Measurements from ENCODE around the gene FAM13A. TPM values are rescaled to one million over a fixed set of nuclear protein-coding genes. Genes with fewer than 3 reads are reported as not detected.

Gene FAM13A
- total and polyA plus RNA-seq, 9 of the 15 experiments (the other 6 are each of a cell fraction or from before 2014, with no cell fraction given): 11.3 to 23.3 (median 14.7) TPM

DNA sequence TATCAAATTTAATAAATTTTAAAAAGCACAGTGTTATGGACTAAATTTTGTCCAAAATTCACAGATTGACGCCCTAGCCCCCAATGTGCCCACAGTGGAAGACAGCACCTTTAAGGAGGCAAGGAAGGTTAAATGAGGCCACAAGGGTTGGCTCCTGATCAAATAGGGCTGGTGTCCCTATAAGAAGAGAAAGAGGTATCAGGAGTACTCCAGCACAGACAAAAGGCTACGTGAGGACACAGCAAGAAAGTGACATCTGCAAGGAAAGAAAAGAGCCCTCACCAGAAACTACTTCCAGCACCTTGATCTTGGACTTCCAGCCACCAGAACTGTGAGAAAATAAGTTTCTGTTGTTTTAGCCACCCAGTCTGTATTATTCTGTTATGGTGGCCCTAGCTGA lies 48.8 kb downstream of the FAM13A start:
- Histone ChIP-seq H3K9me3 (replicated peaks; ENCODE audit: control insufficient read depth, insufficient read depth, low read depth, low read length) (no peaks in the 10 kb centered on the region), H3K4me2 (ENCODE audit: insufficient read depth, low read length) (peak overlapping the region; percentile 14; the same call in 1 of the 2 replicates), H3K4me1 (replicated peaks in 1 of 2; ENCODE audit: control insufficient read depth in 2 of 2, insufficient read depth in 2 of 2, low read length in 2 of 2) (peaks cover 0 to 12% of the 10 kb centered on the region in 2 experiments; a peak in 2 of 5 replicates), H3K9ac (ENCODE audit: insufficient read depth in 1 of 2, low read depth in 2 of 2, low read length in 2 of 2) (no peak overlapping the region), H3K36me3 (ENCODE audit: control insufficient read depth, insufficient read depth, low read length) (peaks cover 30% of the 10 kb centered on the region; the same call in 2 of the 3 replicates), H3K79me2 (ENCODE audit: control insufficient read depth, insufficient read depth, low read length) (peaks cover 15% of the 10 kb centered on the region), H3K27ac (ENCODE audit: extremely low read depth, low read depth, low read length) (peak overlapping the region; percentile 66; the same call in 2 of the 3 replicates), H3K27me3 (ENCODE audit: control insufficient read depth in 2 of 2, insufficient read depth in 2 of 2, low read length in 2 of 2) (no peaks in the 10 kb centered on the region), H4K20me1 (replicated peaks; ENCODE audit: control insufficient read depth, insufficient read depth, low read length) (no peaks in the 10 kb centered on the region), H3K9me1 (ENCODE audit: control insufficient read depth, insufficient read depth, low read length) (no peaks in the 10 kb centered on the region), H2AFZ (ENCODE audit: low read depth, low read length) (no peak overlapping the region), H3K4me3 (no peak overlapping the region)
- FAIRE-seq: no peak
- WGBS (ENCODE audit: insufficient coverage, low coverage, missing lambda C conversion rate): 69% methylated on average over 2 of the region's 2 CpGs
- no peak for ATAC-seq
- no peak for DNase-seq (ENCODE audit: extremely low read depth in 1 of 4, low spot score in 3 of 4)
- CTCF ChIA-PET (ENCODE audit: low intra/inter-chr PET ratio): no interaction called here
- in situ Hi-C loops (cut with MboI): no loop called here
- BruUV-seq (replicated peaks): no TSS peak
- TF ChIP-seq MEF2D (tag; conservative IDR thresholded peaks at IDR 0.05; ENCODE audit: low read depth) (no peak), KAT8 (IDR thresholded peaks at IDR 0.05; ENCODE audit: low read depth) (no peak), SRSF9 (IDR thresholded peaks at IDR 0.05; ENCODE audit: borderline replicate concordance, low read depth, low read length) (no peak), RFX1 (IDR thresholded peaks at IDR 0.05) (no peak), BRD4 (IDR thresholded peaks at IDR 0.05) (no peak), ETS2 (tag; IDR thresholded peaks at IDR 0.05; ENCODE audit: borderline replicate concordance, poor library complexity, severe bottlenecking) (no peak), NUFIP1 (IDR thresholded peaks at IDR 0.05; ENCODE audit: partially characterized antibody) (no peak)
- TF ChIP-seq, protein P1, sequence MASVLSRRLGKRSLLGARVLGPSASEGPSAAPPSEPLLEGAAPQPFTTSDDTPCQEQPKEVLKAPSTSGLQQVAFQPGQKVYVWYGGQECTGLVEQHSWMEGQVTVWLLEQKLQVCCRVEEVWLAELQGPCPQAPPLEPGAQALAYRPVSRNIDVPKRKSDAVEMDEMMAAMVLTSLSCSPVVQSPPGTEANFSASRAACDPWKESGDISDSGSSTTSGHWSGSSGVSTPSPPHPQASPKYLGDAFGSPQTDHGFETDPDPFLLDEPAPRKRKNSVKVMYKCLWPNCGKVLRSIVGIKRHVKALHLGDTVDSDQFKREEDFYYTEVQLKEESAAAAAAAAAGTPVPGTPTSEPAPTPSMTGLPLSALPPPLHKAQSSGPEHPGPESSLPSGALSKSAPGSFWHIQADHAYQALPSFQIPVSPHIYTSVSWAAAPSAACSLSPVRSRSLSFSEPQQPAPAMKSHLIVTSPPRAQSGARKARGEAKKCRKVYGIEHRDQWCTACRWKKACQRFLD (CRISPR knock-in tag; IDR thresholded peaks at IDR 0.05): no peak
- TF ChIP-seq, protein P2, sequence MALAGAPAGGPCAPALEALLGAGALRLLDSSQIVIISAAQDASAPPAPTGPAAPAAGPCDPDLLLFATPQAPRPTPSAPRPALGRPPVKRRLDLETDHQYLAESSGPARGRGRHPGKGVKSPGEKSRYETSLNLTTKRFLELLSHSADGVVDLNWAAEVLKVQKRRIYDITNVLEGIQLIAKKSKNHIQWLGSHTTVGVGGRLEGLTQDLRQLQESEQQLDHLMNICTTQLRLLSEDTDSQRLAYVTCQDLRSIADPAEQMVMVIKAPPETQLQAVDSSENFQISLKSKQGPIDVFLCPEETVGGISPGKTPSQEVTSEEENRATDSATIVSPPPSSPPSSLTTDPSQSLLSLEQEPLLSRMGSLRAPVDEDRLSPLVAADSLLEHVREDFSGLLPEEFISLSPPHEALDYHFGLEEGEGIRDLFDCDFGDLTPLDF (CRISPR knock-in tag; IDR thresholded peaks at IDR 0.05): no peak
- POLR2A ChIA-PET: no interaction called here
- intact Hi-C loops (cut with micrococcal nuclease): no loop called here

Data from K562 (cell line).